ENCODE measurements around the gene SLC38A6. TPM values are rescaled to one million over a fixed set of nuclear protein-coding genes. Genes with fewer than 3 reads are reported as not detected.

The SLC38A6 gene
- total RNA-seq (10 to 100 TPM; 19.9 to 21.3 TPM), polyA plus RNA-seq (1 to 10 TPM; 8.5 to 8.7 TPM)

- CTCF ChIA-PET (ENCODE audit: partially characterized antibody): interaction anchor here (0.7 to 1.3 kb wide), 3 partner anchors 10 to 857 kb away, joined by 3 to 4 read pairs (median 3); no protein-coding TSS in a partner anchor
Measured at GRCh38 chr14:60980811-60981632, at the start of gene SLC38A6, which contains the start of gene TRMT5. SLC38A6 (plus strand) TSS chr14:60981245; CDS start chr14:60981278, 33 bp downstream. TRMT5 (minus strand) TSS chr14:60981079; CDS start chr14:60980973, 106 bp downstream.

GRCh38 chr14:60933920-60934655 lies 47.0 kb upstream of the SLC38A6 start:
- no peak overlapping the region for H3K27ac ChIP-seq (ENCODE audit: low read depth, low read length)
- ChIA-PET CTCF (ENCODE audit: partially characterized antibody) (no interaction called here), POLR2A (ENCODE audit: partially characterized antibody) (no interaction called here)
- intact Hi-C loops (cut with micrococcal nuclease): no loop called here
- H3K9me3 ChIP-seq (ENCODE audit: control insufficient read depth in 1 of 2, low read length in 2 of 2): no peaks in the 10 kb centered on the region
- no peaks in the 10 kb centered on the region for H3K4me1 ChIP-seq (ENCODE audit: insufficient read depth, low read length)
- Mint-ChIP-seq H3K9me3 (peaks cover 0 to 5% (median 0%) of the 10 kb centered on the region in 8 donors), H3K36me3 (peaks cover 4 to 13% of the 10 kb centered on the region in 2 donors), H3K27me3 (no peaks in the 10 kb centered on the region), H3K4me1 (peaks cover 0 to 2% (median 0%) of the 10 kb centered on the region in 4 donors), H3K4me3 (no peak overlapping the region), H3K27ac (no peak overlapping the region)
- no peak for DNase-seq
- H3K4me3 ChIP-seq (ENCODE audit: low read length in 2 of 2): no peak overlapping the region
- no peaks in the 10 kb centered on the region for H3K27me3 ChIP-seq (ENCODE audit: insufficient read depth, low read length)
- H3K36me3 ChIP-seq (ENCODE audit: insufficient read depth, low read length): no peaks in the 10 kb centered on the region

More at GRCh38 chr14:60980811-60981632, at the start of gene SLC38A6, which contains the start of gene TRMT5:
- Mint-ChIP-seq H3K36me3 (peaks cover 11 to 14% of the 10 kb centered on the region in 2 donors), H3K4me1 (peaks cover 16 to 22% (median 17%) of the 10 kb centered on the region in 4 donors), H3K27me3 (no peaks in the 10 kb centered on the region), H3K27ac (no peak within 1 kb of the TSS), H3K4me3 (no peak within 1 kb of the TSS), H3K9me3 (no peaks in the 10 kb centered on the region)
- DNase-seq: peak; percentile 92 to 94 (median 93)
- Histone ChIP-seq H3K36me3 (ENCODE audit: insufficient read depth, low read length) (peaks cover 4% of the 10 kb centered on the region), H3K27me3 (ENCODE audit: insufficient read depth, low read length) (no peaks in the 10 kb centered on the region), H3K27ac (ENCODE audit: low read depth, low read length) (peak within 1 kb of the TSS; percentile 84), H3K4me3 (ENCODE audit: low read length in 2 of 2) (peak within 1 kb of the TSS; percentile 78 to 96), H3K4me1 (ENCODE audit: insufficient read depth, low read length) (peaks cover 32% of the 10 kb centered on the region), H3K9me3 (ENCODE audit: control insufficient read depth in 1 of 2, low read length in 2 of 2) (no peaks in the 10 kb centered on the region)
- intact Hi-C loops (cut with micrococcal nuclease): loop anchor here (1.0 to 2.0 kb wide), 3 partner anchors 247 to 890 kb away; partner anchors contain the start of genes MNAT1, PCNX4 and PPM1A
- POLR2A ChIA-PET (ENCODE audit: partially characterized antibody): interaction anchor here (0.6 to 1.8 kb wide), 5 partner anchors 45 to 1497 kb away, joined by 3 to 11 read pairs (median 3); partner anchors contain the start of genes JKAMP, L3HYPDH and PPM1A

- H3K27ac ChIP-seq (ENCODE audit: low read depth, low read length): no peak overlapping the region
- H3K36me3 ChIP-seq (ENCODE audit: insufficient read depth, low read length): no peaks in the 10 kb centered on the region
- H3K27me3 ChIP-seq (ENCODE audit: insufficient read depth, low read length): no peaks in the 10 kb centered on the region
- intact Hi-C loops (cut with micrococcal nuclease): no loop called here
- no peak overlapping the region for H3K4me3 ChIP-seq (ENCODE audit: low read length in 2 of 2)
- POLR2A ChIA-PET (ENCODE audit: partially characterized antibody): no interaction called here
- Mint-ChIP-seq H3K4me1 (peaks cover 0 to 4% (median 0%) of the 10 kb centered on the region in 4 donors), H3K36me3 (peaks cover 4 to 19% of the 10 kb centered on the region in 2 donors), H3K4me3 (no peak overlapping the region), H3K27ac (no peak overlapping the region), H3K27me3 (no peaks in the 10 kb centered on the region), H3K9me3 (peaks cover 0 to 5% (median under 1%) of the 10 kb centered on the region in 8 donors)
- CTCF ChIA-PET (ENCODE audit: partially characterized antibody): no interaction called here
- H3K9me3 ChIP-seq (ENCODE audit: control insufficient read depth in 1 of 2, low read length in 2 of 2): no peaks in the 10 kb centered on the region
- no peaks in the 10 kb centered on the region for H3K4me1 ChIP-seq (ENCODE audit: insufficient read depth, low read length)
- DNase-seq: no peak
Measured at GRCh38 chr14:60935319-60935718, 45.7 kb upstream of the SLC38A6 start.

GRCh38 chr14:60943637-60944032 lies 37.4 kb upstream of the SLC38A6 start:
- peaks cover 0 to 2% (median under 1%) of the 10 kb centered on the region in 4 donors for H3K4me1 Mint-ChIP-seq
- intact Hi-C loops (cut with micrococcal nuclease): no loop called here
- Histone ChIP-seq H3K36me3 (ENCODE audit: insufficient read depth, low read length) (no peaks in the 10 kb centered on the region), H3K9me3 (ENCODE audit: control insufficient read depth in 1 of 2, low read length in 2 of 2) (no peaks in the 10 kb centered on the region), H3K4me3 (ENCODE audit: low read length in 2 of 2) (no peak overlapping the region), H3K4me1 (ENCODE audit: insufficient read depth, low read length) (no peaks in the 10 kb centered on the region), H3K27ac (ENCODE audit: low read depth, low read length) (no peak overlapping the region), H3K27me3 (ENCODE audit: insufficient read depth, low read length) (no peaks in the 10 kb centered on the region)
- H3K27me3 Mint-ChIP-seq: no peaks in the 10 kb centered on the region
- peaks cover 6 to 20% of the 10 kb centered on the region in 2 donors for H3K36me3 Mint-ChIP-seq
- no peak overlapping the region for H3K27ac Mint-ChIP-seq
- CTCF ChIA-PET (ENCODE audit: partially characterized antibody): interaction anchor here (0.6 kb wide), 1 partner anchor 109 kb away, joined by 3 read pairs; no protein-coding TSS in a partner anchor
- no peak for DNase-seq
- H3K9me3 Mint-ChIP-seq: peaks cover 0 to 4% (median 0%) of the 10 kb centered on the region in 8 donors
- H3K4me3 Mint-ChIP-seq: no peak overlapping the region
- POLR2A ChIA-PET (ENCODE audit: partially characterized antibody): no interaction called here

GRCh38 chr14:60944204-60944603 lies 36.8 kb upstream of the SLC38A6 start:
- no peak for DNase-seq
- Mint-ChIP-seq H3K4me3 (no peak overlapping the region), H3K27me3 (no peaks in the 10 kb centered on the region), H3K9me3 (peaks cover 0 to 4% (median 0%) of the 10 kb centered on the region in 8 donors), H3K27ac (no peak overlapping the region), H3K36me3 (peaks cover 6 to 19% of the 10 kb centered on the region in 2 donors), H3K4me1 (peaks cover 0 to 1% (median under 1%) of the 10 kb centered on the region in 4 donors)
- Histone ChIP-seq H3K4me1 (ENCODE audit: insufficient read depth, low read length) (no peaks in the 10 kb centered on the region), H3K36me3 (ENCODE audit: insufficient read depth, low read length) (no peaks in the 10 kb centered on the region), H3K9me3 (ENCODE audit: control insufficient read depth in 1 of 2, low read length in 2 of 2) (no peaks in the 10 kb centered on the region), H3K4me3 (ENCODE audit: low read length in 2 of 2) (no peak overlapping the region), H3K27ac (ENCODE audit: low read depth, low read length) (no peak overlapping the region), H3K27me3 (ENCODE audit: insufficient read depth, low read length) (no peaks in the 10 kb centered on the region)
- ChIA-PET CTCF (ENCODE audit: partially characterized antibody) (no interaction called here), POLR2A (ENCODE audit: partially characterized antibody) (no interaction called here)
- intact Hi-C loops (cut with micrococcal nuclease): no loop called here

GRCh38 chr14:60945984-60946383 lies 35.1 kb upstream of the SLC38A6 start:
- Mint-ChIP-seq H3K36me3 (peaks cover 6 to 21% of the 10 kb centered on the region in 2 donors), H3K9me3 (peaks cover 0 to 3% (median 0%) of the 10 kb centered on the region in 8 donors), H3K4me3 (no peak overlapping the region), H3K27ac (no peak overlapping the region), H3K27me3 (no peaks in the 10 kb centered on the region), H3K4me1 (peaks cover 0 to 1% (median 0%) of the 10 kb centered on the region in 4 donors)
- Histone ChIP-seq H3K4me3 (ENCODE audit: low read length in 2 of 2) (no peak overlapping the region), H3K4me1 (ENCODE audit: insufficient read depth, low read length) (no peaks in the 10 kb centered on the region), H3K27me3 (ENCODE audit: insufficient read depth, low read length) (no peaks in the 10 kb centered on the region), H3K36me3 (ENCODE audit: insufficient read depth, low read length) (no peaks in the 10 kb centered on the region), H3K9me3 (ENCODE audit: control insufficient read depth in 1 of 2, low read length in 2 of 2) (no peaks in the 10 kb centered on the region), H3K27ac (ENCODE audit: low read depth, low read length) (no peak overlapping the region)
- ChIA-PET CTCF (ENCODE audit: partially characterized antibody) (no interaction called here), POLR2A (ENCODE audit: partially characterized antibody) (no interaction called here)
- intact Hi-C loops (cut with micrococcal nuclease): no loop called here
- DNase-seq: no peak

GRCh38 chr14:60946773-60947172 lies 34.3 kb upstream of the SLC38A6 start:
- Mint-ChIP-seq H3K36me3 (peaks cover 6 to 16% of the 10 kb centered on the region in 2 donors), H3K4me3 (no peak overlapping the region), H3K4me1 (peaks cover 0 to 1% (median 0%) of the 10 kb centered on the region in 4 donors), H3K27me3 (no peaks in the 10 kb centered on the region), H3K27ac (no peak overlapping the region), H3K9me3 (peaks cover 0 to 3% (median 0%) of the 10 kb centered on the region in 8 donors)
- Histone ChIP-seq H3K27me3 (ENCODE audit: insufficient read depth, low read length) (no peaks in the 10 kb centered on the region), H3K4me1 (ENCODE audit: insufficient read depth, low read length) (no peaks in the 10 kb centered on the region), H3K9me3 (ENCODE audit: control insufficient read depth in 1 of 2, low read length in 2 of 2) (no peaks in the 10 kb centered on the region), H3K27ac (ENCODE audit: low read depth, low read length) (no peak overlapping the region), H3K36me3 (ENCODE audit: insufficient read depth, low read length) (no peaks in the 10 kb centered on the region), H3K4me3 (ENCODE audit: low read length in 2 of 2) (no peak overlapping the region)
- CTCF ChIA-PET (ENCODE audit: partially characterized antibody): interaction anchor here (0.5 kb wide), 1 partner anchor 132 kb away, joined by 3 read pairs; no protein-coding TSS in a partner anchor
- intact Hi-C loops (cut with micrococcal nuclease): no loop called here
- no peak for DNase-seq
- POLR2A ChIA-PET (ENCODE audit: partially characterized antibody): no interaction called here

Measured in CD4-positive, alpha-beta memory T cell (primary cell).